Fibroblast of mammary gland (primary cell): ENCODE data around the gene EXOC4.

Source experiments
- DNase-seq: peaks from one replicate; pipeline ENCODE4 v3.0.0-alpha.2; 2010; ENCODE audit warnings: low read depth
- H3K4me3 ChIP-seq: 2 replicates; pipeline ENCODE4 v1.5.1; 2011; ENCODE audit warnings: low read depth, mild to moderate bottlenecking, low read length, moderate library complexity; ENCODE audit not compliant: control insufficient read depth
- CTCF ChIP-seq: conservative IDR thresholded peaks from 2 replicates; pipeline ENCODE4 v1.5.1; 2011; ENCODE audit warnings: low read depth, low read length, inconsistent platforms; ENCODE audit not compliant: control insufficient read depth, insufficient read depth

EXOC4 gene

GRCh38 chr7:133381965-133382364 lies 129.1 kb downstream of the EXOC4 start:
- no peak for DNase-seq
- H3K4me3 ChIP-seq = no peak overlapping the region
- no peak for TF ChIP-seq CTCF

GRCh38 chr7:133382775-133383559 lies 130.1 kb downstream of the EXOC4 start:
- no peak overlapping the region for H3K4me3 ChIP-seq
- no peak for DNase-seq
- TF ChIP-seq CTCF = no peak

GRCh38 chr7:133386205-133386604 lies 133.3 kb downstream of the EXOC4 start:
- TF ChIP-seq CTCF = no peak
- no peak for DNase-seq
- H3K4me3 ChIP-seq = no peak overlapping the region

- DNase-seq = no peak
- H3K4me3 ChIP-seq = no peak overlapping the region
- no peak for TF ChIP-seq CTCF
These were observed 136.8 kb downstream of the EXOC4 start for GRCh38 chr7:133389727-133390126.

GRCh38 chr7:133391206-133391605 lies 138.3 kb downstream of the EXOC4 start:
- no peak overlapping the region for H3K4me3 ChIP-seq
- TF ChIP-seq CTCF = no peak
- DNase-seq = no peak

- no peak for TF ChIP-seq CTCF
- DNase-seq = no peak
- no peak overlapping the region for H3K4me3 ChIP-seq
These were observed 141.5 kb downstream of the EXOC4 start for GRCh38 chr7:133394369-133394768.

- DNase-seq = no peak
- TF ChIP-seq CTCF = no peak
- H3K4me3 ChIP-seq = no peak overlapping the region
These were observed 142.7 kb downstream of the EXOC4 start for GRCh38 chr7:133395551-133395950.
